HL-60/S4 (cell line): ENCODE results near the gene ZC3H10.
"Not testable (repeated sequence)": the region's sequence is repeated elsewhere in the genome, so short reads cannot be mapped to it uniquely, and the experiment has no call there.

Source experiments
- in situ Hi-C: fragments of 300-500 bp; cut with MboI; formaldehyde crosslinking; loops from 2 replicates; pipeline ENCODE4 v1.14.3; 2022; ENCODE audit warnings: low sequenced_read_pairs

ZC3H10 gene

DNA sequence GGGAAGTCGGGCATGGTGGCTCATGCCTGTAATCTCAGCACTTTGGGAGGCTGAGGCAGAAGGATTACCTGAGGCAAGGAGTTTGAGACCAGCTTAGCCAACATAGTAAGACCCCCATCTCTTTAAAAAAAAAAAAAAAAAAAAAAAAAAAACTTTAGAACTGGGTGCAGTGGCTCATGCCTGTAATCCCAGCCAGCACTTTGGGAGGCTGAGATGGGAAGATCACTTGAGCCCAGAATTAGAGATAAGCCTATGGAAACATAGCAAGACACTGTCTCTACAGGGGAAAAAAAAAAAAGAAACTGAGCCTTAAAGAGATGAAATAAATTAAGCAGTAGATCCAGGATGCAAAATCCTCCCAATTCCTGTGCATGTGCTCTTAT is 15.4 kb upstream of the ZC3H10 start:
- in situ Hi-C loops: no loop called here

GRCh38 chr12:56103066-56103711 is 14.9 kb upstream of the ZC3H10 start:
- in situ Hi-C loops: no loop called here

DNA sequence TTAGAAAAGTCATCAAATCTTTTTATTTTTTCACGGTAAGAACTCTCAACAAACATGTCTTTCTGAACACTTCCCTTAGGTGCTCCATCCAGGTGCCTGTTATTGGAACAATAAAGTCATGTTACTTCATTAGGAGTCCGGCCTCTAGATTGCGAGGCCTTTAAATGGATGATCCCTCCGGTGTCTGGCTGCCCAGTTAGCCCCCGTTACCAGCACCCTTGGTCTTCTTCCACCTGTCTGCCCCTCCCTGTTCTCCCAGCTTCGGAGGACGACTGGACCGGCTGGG is 14.3 kb upstream of the ZC3H10 start:
- in situ Hi-C loops: no loop called here

DNA sequence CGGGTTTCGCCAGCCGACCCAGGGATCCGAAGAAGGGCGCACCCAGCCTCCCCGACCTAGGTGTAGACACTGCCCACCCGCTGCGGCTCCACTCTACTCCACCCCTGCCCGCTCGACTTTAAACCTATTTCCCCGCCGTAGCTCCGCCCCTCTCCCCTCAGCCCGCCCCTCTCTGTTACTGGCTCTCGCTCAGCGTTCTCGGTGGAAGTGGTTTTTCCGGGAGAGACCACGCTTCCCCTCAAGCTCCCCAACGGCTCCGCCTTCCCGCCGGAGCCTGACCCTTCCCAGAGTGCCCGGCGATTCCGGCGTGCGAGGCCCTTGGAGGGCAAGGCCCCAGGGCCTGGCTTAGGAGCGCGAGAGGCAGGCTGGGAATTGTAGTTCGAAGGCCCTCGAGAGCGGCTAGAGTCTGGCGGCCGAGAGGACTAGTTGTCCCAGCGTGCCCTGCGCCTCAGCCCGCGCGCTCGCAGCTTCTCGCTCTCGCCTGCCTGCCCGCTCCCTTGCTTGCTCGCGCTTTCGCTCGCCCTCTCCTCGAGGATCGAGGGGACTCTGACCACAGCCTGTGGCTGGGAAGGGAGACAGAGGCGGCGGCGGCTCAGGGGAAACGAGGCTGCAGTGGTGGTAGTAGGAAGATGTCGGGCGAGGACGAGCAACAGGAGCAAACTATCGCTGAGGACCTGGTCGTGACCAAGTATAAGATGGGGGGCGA is 13.8 kb upstream of the ZC3H10 start, which contains the start of gene PA2G4:
Gene PA2G4 (plus strand): TSS at position 451 of the 706 bp plus-strand sequence. CDS start 179 bp downstream, at position 630.
- in situ Hi-C loops: no loop called here

- in situ Hi-C loops: no loop called here
These were observed 13.1 kb upstream of the ZC3H10 start for GRCh38 chr12:56104815-56105608.

- in situ Hi-C loops: no loop called here
These were observed 12.5 kb upstream of the ZC3H10 start for GRCh38 chr12:56105609-56105902.

- in situ Hi-C loops: no loop called here
These were observed 10.8 kb upstream of the ZC3H10 start for GRCh38 chr12:56107242-56107641.

DNA sequence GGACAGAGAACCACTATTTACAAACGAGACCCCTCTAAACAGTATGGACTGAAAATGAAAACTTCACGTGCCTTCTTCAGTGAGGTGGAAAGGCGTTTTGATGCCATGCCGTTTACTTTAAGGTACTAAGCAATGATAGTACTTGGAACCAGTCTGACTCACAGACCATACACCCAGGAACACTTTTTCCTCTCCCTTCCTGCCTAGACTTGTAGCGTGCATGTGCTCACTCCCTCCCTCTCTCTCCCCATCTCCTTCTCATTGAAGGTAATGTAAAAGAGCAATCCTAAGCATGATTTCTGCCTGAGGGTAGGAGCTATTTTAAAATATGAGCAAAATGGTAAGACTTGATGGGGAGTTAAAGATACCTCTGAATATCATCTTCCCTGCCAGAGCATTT is 7.5 kb upstream of the ZC3H10 start:
- in situ Hi-C loops: no loop called here

GRCh38 chr12:56114084-56114483 is 4.0 kb upstream of the ZC3H10 start:
- in situ Hi-C loops: no loop called here

DNA sequence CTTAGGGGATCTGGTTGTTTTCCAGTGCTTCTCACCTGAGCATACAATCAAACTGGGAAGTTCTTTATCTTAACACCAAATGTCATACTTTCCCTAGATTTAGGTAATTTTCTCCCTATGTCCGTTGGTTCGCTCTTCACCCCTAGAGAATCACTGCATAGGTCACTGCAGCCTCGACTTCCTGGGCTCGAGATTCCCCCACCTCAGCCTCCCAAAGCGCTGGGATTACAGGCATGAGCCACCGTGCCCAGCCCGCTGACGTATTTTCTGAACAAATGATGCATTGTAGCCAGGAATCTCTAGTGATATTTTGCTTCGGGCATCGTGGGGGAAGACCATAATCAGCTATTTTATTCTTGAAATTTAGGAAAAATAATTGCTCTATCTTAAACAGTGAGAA is 2.7 kb upstream of the ZC3H10 start:
- in situ Hi-C loops: no loop called here

GRCh38 chr12:56116267-56117081 is 1.6 kb upstream of the ZC3H10 start, which contains the start of gene RPL41:
Gene RPL41, plus strand, starts transcription at chr12:56116633.
- in situ Hi-C loops: no loop called here

DNA sequence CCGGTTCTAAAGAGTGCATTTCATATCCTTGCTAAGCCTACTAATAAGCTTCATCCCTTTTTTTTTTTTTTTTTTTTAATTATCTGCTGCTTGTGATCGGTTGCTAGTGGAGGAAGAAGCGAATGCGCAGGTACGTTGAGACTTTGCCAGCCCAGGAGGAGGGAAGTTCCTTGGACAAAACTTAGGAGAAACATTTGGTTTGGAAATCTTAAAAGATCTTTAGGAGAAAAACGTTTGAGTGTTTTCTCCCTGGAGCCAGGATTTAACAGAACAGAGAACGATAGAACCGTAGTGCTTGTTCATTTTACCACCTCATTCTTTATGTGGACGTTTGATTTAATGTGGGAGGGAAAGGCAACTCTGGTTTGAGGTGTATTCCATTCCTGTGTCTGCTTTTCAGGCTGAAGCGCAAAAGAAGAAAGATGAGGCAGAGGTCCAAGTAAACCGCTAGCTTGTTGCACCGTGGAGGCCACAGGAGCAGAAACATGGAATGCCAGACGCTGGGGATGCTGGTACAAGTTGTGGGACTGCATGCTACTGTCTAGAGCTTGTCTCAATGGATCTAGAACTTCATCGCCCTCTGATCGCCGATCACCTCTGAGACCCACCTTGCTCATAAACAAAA is 872 bp upstream of the ZC3H10 start:
- in situ Hi-C loops: not testable (repeated sequence)

DNA sequence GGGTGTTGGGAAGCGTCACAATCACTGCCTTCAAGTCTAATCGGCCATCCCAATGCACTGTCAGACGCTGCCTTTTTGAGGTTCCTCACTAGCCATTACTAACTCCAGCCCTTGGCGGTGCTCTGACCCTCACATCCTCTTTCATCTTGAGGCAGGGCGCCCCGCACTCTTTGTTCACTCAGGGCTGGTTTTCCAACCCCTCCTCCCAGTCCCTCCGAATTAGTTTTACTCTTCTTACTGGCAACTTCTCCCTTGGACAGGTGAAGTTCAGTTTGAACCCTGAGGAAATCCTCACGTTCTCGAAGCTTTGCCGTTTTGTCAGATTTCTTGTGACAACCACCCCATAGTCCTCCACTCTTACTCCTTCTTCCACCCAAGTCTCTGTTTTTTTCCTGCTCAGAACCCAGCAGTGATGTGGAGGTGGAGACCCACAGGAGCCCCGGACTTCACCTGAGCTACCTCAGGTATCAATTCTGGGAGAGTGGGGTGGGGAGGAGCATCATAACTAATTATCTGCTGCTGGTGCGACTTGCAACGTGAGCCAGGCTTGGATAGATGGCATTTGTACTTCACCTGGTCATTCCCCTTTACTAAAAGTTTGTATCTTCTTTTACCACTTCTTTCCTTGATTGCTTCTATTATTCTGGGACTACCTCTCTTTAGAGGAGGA is 757 bp downstream of the ZC3H10 start:
- in situ Hi-C loops: no loop called here

DNA sequence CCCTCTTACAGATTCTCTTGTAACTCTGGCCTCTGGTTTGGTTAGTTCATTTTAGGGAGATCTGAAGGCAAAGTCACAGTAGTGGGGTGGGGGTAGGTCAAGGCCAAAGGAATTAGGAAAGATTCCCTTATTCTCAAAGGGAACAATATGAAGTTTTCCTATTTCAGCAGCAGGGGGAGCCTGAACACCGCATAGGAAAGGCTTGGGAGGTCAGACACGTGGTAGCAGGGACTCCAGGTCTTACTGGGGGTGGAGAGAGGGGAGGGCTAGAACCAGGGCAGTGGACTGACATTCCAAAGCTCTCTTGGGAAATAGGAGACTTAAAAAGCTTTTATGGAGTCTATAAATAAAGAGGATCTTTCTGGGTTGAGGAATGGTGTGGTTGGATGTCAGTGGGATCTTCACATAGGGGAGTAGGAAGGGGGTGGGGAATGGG is 1.3 kb downstream of the ZC3H10 start:
- in situ Hi-C loops: no loop called here

DNA sequence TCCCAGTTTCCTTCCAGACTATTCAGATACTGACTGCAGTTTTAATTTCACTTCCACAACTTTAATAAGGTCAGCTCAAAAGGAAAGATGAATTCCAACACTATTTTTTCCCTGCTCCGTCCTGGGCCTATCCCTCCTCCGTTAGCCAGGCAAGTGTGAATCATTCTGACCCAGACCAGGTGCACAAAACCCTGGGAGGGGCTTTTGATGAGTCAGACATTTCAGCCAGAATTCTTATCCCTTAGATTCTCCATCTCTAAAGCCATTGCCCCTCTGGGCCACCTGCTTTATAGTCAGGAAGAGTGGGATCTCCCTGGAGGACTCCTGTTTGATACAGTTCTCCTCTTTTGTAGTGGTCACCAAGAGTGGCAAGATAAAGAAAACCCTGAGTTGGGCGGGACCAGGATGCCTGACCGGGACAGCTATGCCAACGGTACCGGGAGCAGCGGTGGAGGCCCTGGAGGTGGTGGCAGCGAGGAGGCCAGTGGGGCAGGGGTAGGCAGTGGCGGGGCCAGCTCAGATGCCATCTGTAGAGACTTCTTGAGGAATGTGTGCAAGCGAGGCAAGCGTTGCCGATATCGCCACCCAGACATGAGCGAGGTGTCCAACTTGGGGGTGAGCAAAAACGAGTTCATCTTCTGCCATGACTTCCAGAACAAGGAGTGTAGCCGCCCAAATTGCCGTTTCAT is 2.2 kb downstream of the ZC3H10 start:
- in situ Hi-C loops: loop anchor here (10.0 kb wide), 1 partner anchor 344 kb away; the partner anchor contains the start of gene SPRYD4

DNA sequence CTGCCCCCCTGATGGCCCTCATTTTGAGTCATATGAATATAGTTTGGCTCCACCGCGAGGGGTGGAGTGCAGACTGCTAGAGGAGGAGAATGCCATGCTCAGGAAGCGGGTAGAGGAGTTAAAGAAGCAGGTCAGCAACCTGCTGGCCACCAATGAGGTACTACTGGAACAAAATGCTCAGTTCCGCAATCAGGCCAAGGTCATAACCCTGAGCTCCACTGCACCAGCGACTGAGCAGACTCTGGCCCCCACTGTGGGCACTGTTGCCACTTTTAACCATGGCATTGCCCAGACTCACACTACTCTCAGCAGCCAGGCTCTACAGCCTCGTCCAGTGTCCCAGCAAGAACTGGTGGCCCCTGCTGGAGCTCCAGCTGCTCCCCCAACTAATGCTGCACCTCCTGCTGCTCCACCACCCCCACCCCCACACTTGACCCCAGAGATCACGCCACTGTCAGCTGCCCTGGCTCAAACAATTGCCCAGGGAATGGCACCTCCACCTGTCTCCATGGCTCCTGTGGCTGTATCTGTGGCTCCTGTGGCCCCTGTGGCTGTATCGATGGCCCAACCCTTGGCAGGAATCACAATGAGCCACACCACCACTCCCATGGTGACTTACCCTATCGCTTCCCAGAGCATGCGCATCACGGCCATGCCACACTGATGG is 3.3 kb downstream of the ZC3H10 start:
- in situ Hi-C loops: loop anchor here (10.0 kb wide), 1 partner anchor 343 kb away; the partner anchor contains the start of gene SPRYD4

- in situ Hi-C loops: loop anchor here (10.0 kb wide), 1 partner anchor 342 kb away; the partner anchor contains the start of gene SPRYD4
These were observed 4.6 kb downstream of the ZC3H10 start for GRCh38 chr12:56122637-56123036.

DNA sequence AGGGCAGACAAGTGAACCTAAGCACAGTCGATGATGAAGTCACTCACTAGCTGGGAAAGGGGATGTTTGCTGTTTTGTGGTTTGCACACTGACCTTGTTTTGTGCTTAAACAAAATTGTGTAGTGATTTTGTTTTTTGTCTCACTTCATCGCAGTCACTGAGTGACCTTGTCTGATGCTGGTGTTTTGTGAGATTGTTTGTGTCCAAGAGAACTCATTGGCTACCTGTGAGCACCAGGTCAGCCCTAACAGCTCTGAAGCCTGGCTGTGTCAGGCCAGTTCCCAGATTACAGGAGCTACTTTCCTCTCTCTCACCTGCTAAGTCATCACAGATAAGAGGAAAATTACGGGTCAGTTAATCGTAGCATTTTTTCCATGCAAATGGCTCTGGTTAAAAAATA is 6.1 kb downstream of the ZC3H10 start:
- in situ Hi-C loops: loop anchor here (10.0 kb wide), 1 partner anchor 341 kb away; the partner anchor contains the start of gene SPRYD4
